ENCODE results near the gene SLC7A6.

- TF ChIP-seq, protein P1, sequence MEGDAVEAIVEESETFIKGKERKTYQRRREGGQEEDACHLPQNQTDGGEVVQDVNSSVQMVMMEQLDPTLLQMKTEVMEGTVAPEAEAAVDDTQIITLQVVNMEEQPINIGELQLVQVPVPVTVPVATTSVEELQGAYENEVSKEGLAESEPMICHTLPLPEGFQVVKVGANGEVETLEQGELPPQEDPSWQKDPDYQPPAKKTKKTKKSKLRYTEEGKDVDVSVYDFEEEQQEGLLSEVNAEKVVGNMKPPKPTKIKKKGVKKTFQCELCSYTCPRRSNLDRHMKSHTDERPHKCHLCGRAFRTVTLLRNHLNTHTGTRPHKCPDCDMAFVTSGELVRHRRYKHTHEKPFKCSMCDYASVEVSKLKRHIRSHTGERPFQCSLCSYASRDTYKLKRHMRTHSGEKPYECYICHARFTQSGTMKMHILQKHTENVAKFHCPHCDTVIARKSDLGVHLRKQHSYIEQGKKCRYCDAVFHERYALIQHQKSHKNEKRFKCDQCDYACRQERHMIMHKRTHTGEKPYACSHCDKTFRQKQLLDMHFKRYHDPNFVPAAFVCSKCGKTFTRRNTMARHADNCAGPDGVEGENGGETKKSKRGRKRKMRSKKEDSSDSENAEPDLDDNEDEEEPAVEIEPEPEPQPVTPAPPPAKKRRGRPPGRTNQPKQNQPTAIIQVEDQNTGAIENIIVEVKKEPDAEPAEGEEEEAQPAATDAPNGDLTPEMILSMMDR (IDR thresholded peaks at IDR 0.05 in 2 of 3, conservative IDR thresholded peaks at IDR 0.05 in 1 of 3; ENCODE audit: control insufficient read depth in 2 of 3, extremely low read depth in 1 of 3, insufficient read depth in 1 of 3, low read depth in 3 of 3, low read length in 3 of 3): no peak
- TF ChIP-seq POLR2AphosphoS5 (IDR thresholded peaks at IDR 0.05; ENCODE audit: low read length): no peak
- no peak for TF ChIP-seq TCF12 (IDR thresholded peaks at IDR 0.05; ENCODE audit: low read depth, low read length)
- TF ChIP-seq EP300 (IDR thresholded peaks at IDR 0.05; ENCODE audit: borderline replicate concordance in 1 of 2, control insufficient read depth in 1 of 2, low read depth in 2 of 2, low read length in 2 of 2): no peak
- TF ChIP-seq, protein P2, sequence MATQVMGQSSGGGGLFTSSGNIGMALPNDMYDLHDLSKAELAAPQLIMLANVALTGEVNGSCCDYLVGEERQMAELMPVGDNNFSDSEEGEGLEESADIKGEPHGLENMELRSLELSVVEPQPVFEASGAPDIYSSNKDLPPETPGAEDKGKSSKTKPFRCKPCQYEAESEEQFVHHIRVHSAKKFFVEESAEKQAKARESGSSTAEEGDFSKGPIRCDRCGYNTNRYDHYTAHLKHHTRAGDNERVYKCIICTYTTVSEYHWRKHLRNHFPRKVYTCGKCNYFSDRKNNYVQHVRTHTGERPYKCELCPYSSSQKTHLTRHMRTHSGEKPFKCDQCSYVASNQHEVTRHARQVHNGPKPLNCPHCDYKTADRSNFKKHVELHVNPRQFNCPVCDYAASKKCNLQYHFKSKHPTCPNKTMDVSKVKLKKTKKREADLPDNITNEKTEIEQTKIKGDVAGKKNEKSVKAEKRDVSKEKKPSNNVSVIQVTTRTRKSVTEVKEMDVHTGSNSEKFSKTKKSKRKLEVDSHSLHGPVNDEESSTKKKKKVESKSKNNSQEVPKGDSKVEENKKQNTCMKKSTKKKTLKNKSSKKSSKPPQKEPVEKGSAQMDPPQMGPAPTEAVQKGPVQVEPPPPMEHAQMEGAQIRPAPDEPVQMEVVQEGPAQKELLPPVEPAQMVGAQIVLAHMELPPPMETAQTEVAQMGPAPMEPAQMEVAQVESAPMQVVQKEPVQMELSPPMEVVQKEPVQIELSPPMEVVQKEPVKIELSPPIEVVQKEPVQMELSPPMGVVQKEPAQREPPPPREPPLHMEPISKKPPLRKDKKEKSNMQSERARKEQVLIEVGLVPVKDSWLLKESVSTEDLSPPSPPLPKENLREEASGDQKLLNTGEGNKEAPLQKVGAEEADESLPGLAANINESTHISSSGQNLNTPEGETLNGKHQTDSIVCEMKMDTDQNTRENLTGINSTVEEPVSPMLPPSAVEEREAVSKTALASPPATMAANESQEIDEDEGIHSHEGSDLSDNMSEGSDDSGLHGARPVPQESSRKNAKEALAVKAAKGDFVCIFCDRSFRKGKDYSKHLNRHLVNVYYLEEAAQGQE (IDR thresholded peaks at IDR 0.05; ENCODE audit: low read depth, low read length): no peak
- TF ChIP-seq RAD51 (IDR thresholded peaks at IDR 0.05): no peak
- no peak for TF ChIP-seq SUZ12 (IDR thresholded peaks at IDR 0.05; ENCODE audit: unreplicated experiment)
- no peak for TF ChIP-seq EZH2 (IDR thresholded peaks at IDR 0.05; ENCODE audit: borderline replicate concordance, control insufficient read depth, low read depth, low read length)
Observed at GRCh38 chr16:68234188-68235107, 29.9 kb upstream of the SLC7A6 start.

Data from GM12878 (cell line).